NCI-H2171 (cell line): ENCODE measurements around the gene B3GNT2.

Source experiments
- DNase-seq: peaks from one replicate; lab custom pipeline; 2025; lab: John Stamatoyannopoulos, UW

Gene B3GNT2

DNA sequence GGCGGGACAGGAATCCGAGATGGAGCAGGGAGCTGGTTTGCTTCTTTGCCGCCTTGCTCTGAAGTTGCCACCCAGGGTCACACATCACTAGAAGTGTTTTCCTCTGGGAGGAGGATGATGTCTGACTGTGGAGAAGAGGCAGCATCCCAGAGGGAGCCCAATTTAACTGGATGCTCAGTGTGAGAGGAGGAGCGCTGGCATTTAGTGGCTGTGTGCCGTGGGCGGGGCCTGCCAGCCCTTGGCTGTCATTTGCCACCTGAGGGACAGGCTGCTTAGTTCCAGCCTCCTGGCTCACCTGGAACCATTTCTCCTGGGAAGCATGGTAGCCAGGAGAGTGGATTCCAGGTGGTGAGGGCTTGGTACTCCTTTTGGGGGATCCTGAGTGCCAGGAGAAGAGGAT, 9.6 kb downstream of the B3GNT2 start:
- no peak for DNase-seq

DNA sequence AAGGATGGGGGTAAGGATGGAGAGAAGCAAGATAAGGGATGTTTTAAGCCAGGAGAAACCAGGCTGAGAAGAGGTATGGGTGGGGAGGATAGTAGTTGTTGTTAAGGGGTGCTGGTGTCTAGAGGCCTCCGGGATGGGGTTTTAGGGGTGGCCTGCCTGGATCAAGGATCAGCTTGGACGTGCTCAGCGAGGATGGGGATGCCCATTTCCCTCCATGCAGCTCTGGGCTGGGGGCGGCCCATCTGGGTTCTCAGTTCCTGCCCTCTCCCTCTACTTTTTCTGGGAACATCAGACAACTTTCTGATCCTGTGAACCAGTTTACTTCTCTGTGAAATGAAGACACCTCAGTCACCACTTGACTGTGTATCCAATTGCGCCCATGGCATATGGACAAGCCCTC, 10.1 kb downstream of the B3GNT2 start:
- DNase-seq, result no peak

DNA sequence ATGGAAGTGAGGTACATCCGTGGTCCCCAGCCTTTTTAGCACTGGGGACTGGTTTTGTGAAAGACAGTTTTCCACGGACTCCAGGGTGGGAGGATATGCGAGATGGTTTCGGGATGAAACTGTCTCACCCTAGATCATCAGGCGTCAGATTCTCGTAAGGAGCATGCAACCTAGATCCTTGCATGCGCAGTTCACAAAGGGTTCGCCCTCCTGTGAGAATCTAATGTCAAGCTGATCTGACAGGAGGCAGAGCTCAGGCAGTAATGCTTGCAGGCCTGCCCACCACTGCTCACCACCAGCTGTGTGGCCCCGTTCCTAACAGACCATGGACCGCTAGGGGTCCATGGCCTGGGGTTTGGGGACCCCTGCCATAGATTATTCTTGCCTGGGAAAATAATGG, 11.6 kb downstream of the B3GNT2 start:
- DNase-seq, result no peak

DNA sequence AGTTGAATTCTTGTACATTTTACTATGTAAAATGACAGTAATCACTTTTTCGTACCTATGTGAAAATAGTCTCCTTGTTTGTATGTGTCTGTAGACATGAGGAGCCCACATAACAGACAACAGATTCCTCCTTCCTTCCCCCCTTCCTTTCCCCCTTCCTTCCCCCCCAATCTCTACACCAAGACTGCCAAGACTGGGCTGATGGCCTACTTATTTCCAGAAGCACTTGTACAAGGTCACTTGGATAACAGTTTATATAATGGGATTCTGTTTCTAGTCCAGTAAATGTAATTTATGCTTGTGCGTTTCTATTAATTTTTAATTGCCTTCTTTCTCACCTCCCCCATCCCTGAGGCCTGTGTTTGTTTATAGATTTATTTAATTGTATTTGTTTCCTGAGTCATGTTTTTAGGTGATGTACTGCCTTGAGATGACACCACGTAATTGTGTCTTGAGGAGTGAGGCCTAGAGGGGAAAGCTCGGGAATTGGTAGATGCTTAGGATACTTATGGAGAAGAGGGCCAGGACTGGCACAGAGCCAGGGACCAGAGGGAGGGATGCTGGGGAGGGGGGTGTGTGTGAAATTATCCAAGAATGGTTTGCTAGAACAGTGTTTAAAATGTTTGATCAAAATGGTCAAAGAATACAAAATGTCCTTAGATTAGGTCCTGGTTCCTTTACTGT, 12.3 kb downstream of the B3GNT2 start:
- DNase-seq, result no peak

DNA sequence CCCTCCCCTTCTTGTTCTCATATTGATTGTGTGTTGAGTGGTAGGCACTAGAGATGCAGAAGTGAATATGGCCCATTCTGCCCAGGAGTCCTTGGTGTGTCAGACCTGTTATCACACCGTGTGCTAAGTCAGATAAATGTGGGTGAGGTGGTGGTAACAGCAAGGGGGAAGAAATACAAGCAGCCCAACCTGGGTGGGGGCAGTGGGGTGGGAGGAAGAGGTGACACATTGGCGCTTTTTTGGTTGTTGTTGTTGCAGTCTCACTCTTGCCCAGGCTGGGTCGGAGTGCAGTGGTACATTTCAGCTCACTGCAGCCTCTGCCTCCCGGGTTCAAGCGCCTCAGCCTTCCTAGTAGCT, 12.8 kb downstream of the B3GNT2 start:
- no peak for DNase-seq

DNA sequence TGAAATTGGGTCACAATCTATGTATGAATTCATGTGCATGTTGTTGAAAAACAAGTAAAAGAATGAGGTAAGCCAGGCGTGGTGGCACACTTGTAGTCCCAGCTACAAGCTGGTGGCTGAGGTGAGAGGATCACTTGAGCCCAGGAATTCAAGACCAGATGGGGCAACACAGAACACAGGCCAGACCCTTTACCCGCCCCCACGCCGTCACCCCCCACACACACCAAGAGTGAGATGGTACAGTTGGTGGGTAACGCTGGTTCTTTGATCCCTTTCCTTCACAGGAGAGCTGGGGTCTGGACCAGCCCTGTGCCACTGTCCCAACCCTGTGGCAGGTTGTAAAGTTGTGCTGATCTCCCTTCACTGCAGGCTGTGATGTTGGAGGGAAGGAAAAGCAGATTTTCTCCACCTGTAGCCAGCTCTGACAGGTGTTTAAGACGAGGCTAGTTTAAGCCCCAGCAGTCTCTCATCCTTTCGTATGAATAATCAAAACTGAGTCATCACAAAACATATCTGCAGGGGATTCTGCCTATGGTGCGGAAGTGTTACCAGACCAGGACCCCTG, 13.6 kb downstream of the B3GNT2 start:
- DNase-seq, result no peak

DNA sequence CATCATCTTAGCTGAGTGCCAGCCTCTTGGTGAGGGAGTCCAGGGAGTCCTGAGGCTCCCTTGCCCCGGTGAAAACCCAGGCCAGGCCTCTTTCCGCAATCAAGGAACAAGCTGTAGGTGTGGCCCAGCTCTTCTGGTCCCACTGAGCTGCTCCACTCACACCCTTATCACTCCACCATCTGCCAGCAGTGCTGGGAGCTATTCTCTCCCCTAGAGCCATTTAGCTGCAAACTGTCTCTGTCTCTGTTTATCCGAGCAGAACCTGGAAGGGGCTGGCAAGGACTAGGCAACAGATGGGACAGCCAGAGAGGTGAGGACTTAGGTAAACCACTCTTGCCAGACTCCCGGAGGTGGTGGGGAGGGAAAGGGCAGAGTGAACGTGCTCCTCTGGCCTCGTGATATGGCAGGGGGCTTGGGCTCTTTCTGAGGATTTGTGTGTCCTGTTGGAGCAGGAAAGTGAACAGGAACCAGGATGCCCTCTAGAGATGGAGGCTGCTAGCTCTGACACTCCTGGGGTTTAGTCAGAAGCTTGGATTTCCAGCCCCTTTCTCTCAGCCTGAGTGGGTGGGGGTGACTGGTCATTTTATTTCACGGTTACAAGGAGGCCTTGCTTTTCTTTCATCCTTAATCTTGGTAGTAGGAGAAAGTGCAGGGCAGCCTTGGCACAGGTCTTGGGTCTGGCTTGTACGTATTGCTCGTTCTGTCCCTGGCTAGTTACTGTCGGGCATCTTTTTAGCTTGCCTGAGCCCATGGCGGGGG, 19.6 kb downstream of the B3GNT2 start:
- peak; percentile 90 for DNase-seq

DNA sequence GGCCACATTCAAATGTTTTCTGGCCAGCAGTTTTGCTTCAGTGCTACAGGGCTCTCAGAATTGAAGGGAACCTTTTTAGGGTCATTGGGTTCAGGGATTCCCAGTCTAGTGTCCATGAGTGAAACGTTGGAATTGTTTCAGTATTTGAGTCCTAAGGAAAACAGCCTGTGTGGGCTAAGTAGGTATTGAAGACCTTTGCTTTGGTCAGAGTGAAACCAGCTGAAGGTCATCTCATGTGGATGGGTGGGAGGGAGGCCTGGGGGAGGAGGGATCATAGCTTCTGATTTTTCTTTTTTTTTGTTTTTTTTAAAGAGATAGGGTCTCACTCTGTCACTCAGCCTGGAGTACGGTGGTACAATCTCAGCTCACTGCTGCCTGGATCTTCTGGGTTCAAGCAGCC, 20.2 kb downstream of the B3GNT2 start:
- DNase-seq, result no peak

DNA sequence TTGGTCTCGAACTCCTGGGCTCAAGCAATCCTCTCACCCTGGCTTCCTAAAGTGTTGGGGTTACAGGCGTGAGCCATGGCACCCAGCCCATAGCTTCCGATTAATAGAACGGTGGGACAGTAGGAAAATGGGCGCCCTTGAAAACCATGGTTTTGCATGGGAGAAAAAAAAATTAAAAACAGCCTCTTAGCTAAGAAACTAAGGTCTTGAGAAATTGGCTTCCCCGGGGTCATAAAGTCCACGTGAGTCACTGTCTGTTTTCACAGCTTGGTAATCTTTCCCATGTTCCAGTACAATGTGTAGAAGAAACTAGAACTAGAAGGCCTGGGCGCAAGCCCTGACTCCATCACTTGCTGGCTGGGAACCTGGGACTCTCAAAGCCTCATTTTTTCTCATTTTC, 20.7 kb downstream of the B3GNT2 start:
- no peak for DNase-seq

DNA sequence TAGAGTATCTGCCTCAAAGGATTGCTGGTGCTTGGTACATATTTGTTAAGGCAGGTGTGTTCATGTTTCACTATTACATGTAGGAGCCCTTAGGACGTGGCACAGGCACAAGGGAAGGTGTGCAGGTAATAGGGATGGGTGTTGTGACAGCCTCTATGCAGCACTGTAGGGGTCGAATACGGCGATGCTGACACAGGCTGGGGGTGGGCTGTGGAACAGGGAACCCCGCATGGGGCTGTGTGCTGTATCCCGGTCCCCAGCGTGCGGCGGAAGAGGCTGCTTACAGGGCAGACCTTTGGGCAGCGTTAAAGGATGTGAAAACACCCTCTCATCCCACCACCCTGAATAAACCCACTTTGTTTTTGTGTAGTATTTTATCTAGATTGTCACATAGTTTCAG, 21.5 kb downstream of the B3GNT2 start:
- no peak for DNase-seq

DNA sequence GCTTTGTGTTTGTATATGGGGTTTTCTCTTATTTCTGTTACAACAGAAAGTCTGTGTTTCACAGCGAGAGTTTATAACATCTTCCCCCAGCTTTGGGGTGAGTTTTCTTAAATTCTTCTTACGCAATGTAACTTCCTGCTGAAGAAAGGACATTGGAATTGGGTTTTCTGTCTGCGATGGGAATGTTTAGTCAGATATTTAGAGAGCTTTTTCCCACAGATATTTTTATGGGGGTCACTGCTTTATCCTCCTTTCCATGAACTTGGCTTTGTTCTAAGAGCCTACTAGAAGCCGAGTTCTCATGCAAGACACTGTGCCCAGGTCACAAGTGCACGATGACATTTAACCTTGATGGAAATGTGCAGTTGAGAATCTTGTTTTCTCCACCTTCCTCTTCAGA, 22.1 kb downstream of the B3GNT2 start:
- DNase-seq, result no peak

DNA sequence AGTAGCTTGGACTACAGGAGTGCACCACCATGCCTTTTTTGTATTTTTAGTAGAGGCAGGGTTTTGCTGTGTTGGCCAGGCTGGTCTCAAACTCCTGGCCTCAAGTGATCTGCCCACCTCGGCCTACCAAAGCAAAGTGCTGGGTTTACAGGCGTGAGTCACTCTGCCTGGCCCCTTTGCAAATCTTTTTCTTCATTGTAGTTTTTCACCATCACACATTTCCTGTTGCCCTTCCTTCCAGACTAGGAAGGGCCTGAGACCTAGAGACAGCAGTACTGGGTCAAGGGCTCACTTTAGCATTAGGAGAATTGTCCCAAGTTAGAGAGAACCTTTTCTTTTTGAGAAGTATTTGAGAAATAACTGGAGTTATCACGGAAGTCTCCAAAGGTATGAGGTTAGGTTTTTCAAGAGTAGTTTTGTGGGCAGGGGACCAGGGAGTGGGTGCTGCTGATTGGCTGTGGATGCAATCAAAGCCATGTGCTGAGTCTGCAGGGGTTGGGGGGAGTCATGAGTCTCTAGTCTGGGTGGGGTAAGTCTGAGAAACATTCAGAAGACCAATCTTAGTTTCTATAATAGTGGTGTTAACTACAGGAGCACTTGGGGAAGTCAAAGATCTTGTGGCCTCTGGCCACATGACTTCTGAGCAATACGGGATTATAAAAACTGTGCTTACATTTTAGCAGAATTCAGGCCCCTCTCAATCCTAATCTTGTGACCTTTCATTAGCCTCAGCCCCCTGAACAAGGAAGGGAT, 23.7 kb downstream of the B3GNT2 start:
- no peak for DNase-seq

DNA sequence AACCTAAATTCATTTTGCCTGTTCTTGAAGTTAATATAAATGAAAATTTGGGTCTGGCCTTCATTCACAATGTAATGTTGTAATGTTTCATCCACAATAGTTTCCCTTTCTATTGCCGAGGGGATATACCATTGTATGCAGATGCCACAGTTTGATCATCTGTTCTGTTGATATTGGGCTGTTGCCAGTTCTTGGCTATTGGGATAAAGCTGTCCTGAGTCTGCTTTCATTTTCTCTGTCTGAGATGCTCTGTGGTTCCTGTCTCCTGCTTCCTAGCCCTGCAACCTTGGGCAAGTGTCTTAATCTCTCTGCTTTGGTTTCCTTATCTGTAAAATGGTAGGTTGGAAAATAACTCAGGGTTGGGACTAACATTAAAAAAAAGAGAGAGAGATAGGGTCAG, 25.2 kb downstream of the B3GNT2 start:
- peak; percentile 24 for DNase-seq

DNA sequence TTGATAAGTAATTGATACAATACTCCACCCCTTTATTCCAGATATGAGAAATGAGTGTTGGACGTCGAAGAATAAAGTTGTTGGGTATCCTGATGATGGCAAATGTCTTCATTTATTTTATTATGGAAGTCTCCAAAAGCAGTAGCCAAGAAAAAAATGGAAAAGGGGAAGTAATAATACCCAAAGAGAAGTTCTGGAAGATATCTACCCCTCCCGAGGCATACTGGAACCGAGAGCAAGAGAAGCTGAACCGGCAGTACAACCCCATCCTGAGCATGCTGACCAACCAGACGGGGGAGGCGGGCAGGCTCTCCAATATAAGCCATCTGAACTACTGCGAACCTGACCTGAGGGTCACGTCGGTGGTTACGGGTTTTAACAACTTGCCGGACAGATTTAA, 26.3 kb downstream of the B3GNT2 start:
- no peak for DNase-seq

DNA sequence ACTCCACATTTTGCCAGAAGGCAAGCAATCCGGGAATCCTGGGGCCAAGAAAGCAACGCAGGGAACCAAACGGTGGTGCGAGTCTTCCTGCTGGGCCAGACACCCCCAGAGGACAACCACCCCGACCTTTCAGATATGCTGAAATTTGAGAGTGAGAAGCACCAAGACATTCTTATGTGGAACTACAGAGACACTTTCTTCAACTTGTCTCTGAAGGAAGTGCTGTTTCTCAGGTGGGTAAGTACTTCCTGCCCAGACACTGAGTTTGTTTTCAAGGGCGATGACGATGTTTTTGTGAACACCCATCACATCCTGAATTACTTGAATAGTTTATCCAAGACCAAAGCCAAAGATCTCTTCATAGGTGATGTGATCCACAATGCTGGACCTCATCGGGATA, 26.8 kb downstream of the B3GNT2 start:
- DNase-seq, result no peak

DNA sequence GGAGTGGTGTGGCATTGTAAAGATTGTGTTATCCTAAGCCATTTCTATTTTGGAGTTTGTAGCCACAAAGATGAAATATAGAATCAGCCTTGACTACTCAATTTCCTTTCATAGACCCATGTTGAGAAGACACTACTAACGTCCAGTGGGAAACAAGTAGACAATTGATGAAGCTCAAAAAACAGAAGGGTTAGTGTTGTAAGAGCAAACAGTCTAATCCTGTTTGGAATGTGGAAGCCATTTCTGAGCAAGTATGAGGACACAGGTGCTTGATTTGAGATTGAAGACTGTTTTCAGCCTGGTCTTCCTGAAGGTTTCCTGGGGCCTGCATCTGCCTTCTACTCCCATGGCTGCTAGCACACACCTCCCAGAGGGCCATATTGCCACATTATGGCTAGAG, 29.1 kb downstream of the B3GNT2 start:
- DNase-seq, result no peak

DNA sequence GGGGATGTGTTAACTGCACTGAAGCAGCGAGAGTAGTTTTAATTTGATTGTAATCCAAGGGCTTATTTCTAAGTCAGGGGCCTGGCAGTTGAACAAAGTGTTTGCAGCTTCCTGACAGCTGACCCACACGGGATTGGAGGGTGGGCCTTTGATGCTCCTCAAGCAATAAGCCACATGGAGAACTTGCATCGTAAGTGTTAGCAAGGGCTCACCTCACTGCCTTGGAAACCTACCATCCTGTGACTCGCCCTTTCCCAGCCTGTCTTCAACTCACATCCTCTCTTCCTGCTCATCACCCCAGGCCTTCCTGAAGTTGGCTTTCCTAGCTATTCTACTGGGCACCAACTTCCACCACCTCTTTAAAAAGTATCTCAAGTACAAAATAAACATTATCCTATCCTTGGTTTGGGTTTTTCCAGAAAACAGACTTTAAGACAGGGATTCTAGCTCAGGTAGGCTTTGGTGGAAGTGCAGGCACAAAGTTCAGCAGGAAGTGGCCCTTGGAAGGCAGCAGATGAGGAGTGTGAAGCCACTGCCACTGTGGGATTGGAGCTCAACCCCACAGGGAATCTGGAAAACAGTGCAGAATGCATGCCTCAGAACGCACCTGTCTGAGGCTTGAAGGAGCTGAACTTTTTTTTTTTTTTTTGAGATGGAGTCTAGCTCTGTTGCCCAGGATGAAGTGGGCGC, 31.6 kb downstream of the B3GNT2 start:
- DNase-seq, result no peak

DNA sequence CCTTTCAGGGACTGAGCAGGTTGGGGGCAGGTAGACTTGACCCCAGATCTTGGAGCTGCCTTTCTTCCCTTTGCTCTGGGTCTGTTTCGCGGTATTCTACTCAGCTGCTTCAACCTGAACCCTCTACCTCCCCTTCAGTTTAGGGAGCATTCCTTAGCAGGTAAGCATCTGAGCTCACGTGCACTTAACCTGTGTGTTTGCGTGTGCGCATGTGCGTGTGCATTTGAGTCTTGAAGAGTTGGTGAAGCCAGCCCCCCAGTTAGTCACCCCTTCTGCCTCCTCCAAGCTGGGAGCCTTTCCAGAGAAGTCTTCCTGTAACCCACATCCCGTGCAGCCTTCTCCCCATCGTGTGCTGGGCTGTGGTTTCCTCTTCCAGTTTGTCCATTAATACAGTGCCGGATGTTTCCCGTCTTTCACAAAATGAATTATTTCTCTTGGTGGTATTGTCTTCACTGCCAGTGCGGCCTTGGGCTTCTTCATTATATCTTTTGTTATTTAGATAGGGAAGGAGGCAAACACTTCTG, 33.2 kb downstream of the B3GNT2 start:
- DNase-seq, result no peak

DNA sequence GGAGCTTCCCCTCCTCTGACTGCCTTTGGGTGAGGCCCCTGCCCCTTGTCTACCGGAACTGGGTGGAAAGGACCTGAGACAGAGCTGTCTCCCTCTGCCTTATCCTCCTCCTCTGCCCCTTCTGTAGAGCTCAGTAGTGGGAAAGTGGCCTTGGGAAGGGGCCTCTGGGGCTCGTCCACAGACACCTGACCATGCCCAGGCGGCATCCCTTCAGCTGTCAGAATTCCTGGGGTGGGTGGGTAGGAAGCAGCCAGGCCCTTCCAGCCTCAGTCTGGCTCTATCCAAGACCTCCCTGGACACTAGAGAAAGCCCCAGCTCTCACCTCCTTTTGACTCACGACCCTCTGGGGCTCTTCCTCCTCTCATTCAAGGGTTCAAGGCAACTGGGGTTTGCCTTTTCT, 35.6 kb downstream of the B3GNT2 start:
- no peak for DNase-seq

DNA sequence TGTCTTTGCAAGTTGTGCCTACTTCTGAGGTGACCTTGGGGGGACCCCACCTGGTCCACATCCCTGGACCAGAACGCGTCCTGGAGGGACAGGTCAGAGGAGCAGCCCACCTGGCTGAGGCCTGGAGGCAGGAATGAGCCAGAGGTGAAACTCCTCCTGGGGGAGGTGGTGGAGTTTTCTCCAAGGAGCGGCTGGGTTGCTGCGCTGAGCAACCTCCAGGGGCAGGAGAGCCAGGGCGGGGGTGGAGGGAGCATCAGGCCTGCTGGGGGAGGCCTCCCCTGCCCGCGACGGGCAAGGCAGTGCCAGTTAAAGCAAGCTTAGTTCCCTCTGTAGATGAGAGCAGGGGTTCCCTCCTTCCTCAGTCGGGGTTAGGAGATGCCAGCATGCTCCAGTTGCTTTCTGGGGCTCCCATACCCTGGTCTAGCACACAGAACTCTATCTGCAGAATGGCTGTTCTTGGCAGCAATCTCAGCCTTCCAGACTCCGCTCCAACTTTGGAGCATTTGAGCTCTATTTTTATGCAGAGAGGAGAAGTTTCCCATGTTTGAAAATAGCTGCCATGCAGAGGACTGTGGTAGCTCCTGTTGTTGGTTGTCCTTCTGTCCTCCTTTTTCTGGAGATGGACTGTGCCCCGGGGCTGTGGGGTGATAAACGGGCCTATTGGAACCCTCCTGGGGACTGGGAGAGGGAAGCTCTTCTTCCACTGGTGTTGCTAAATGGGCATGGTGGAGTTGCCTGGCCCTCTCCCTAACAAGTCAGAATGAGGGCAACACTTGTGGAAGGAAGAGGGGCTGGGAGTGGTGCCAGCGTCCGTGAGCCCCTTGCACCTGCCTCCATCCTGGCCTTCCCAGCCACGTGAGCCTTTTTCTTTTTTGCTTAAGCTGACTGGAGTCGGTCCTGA, 39.1 kb downstream of the B3GNT2 start:
- no peak for DNase-seq

DNA sequence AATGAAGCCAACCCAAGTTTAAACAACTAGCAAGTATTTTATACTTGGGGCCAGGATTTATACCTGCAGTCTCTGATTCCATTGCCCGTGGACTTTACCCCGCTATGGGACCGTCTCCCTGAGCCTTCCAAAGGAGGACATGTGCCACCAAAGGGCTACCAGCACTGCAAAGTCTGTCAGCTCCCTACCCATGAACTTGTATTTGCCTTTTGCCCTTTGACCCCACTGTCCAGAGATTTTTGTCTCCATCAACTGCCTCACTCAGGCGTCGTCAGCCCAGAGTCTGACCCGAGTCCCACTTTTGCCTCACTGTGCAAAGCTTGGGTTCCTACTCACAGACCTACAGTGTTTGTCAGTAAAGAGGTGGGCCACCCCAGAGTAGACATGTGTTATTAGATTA, 40.6 kb downstream of the B3GNT2 start:
- no peak for DNase-seq
